ENCODE measurements around the gene PACRG. TPM values are rescaled to one million over a fixed set of nuclear protein-coding genes. Genes with fewer than 3 reads are reported as not detected.

Gene PACRG
- total and polyA plus RNA-seq, 2 donors (not counting 3 experiments of a cell fraction or from before 2014, with no cell fraction given): 0.08 TPM; not detected in 1

GRCh38 chr6:162825597-162825996 is 97.8 kb downstream of the PACRG start:
- no peaks in the 10 kb centered on the region for H3K36me3 ChIP-seq (ENCODE audit: control insufficient read depth in 2 of 2, extremely low read depth in 1 of 2, insufficient read depth in 2 of 2, low read length in 2 of 2)
- H3K79me2 ChIP-seq (ENCODE audit: control insufficient read depth, insufficient read depth, low read length): no peaks in the 10 kb centered on the region
- H3K9me1 ChIP-seq (replicated peaks; ENCODE audit: control insufficient read depth, extremely low read depth, insufficient read depth, low read length): no peaks in the 10 kb centered on the region
- ChIA-PET CTCF (no interaction called here), POLR2A (no interaction called here)
- H3K4me3 ChIP-seq (replicated peaks in 1 of 3; ENCODE audit: insufficient read depth in 1 of 3, low read depth in 1 of 3, low read length in 3 of 3): no peak overlapping the region
- dilution Hi-C loops (cut with MboI; ENCODE audit: extremely low pct_ligation_motif_present, low sequenced_read_pairs) (no loop called here), intact Hi-C loops (cut with micrococcal nuclease) (no loop called here)
- no peaks in the 10 kb centered on the region for H3K9me3 ChIP-seq (replicated peaks; ENCODE audit: control insufficient read depth, insufficient read depth, low read length)
- H3K4me1 ChIP-seq (ENCODE audit: control insufficient read depth, extremely low read depth, insufficient read depth, low read length): no peaks in the 10 kb centered on the region
- no peak overlapping the region for H3K27ac ChIP-seq (ENCODE audit: insufficient read depth, low read depth, low read length)
- no peak overlapping the region for H3K4me2 ChIP-seq (ENCODE audit: insufficient read depth, low read length)
- no peak for TF ChIP-seq MAX (IDR thresholded peaks at IDR 0.05; ENCODE audit: insufficient read depth, insufficient read length)
- TF ChIP-seq GATA2 (IDR thresholded peaks at IDR 0.05; ENCODE audit: insufficient read depth, insufficient read length, low read depth, low read length): no peak
- no peak for TF ChIP-seq POLR2A (IDR thresholded peaks at IDR 0.05; ENCODE audit: low read depth, low read length)
- TF ChIP-seq POLR2AphosphoS5 (IDR thresholded peaks at IDR 0.05; ENCODE audit: insufficient read depth, low read depth, low read length): no peak
- TF ChIP-seq MYC (IDR thresholded peaks at IDR 0.05; ENCODE audit: low read depth, low read length): no peak
- no peak for TF ChIP-seq JUN (IDR thresholded peaks at IDR 0.05; ENCODE audit: borderline replicate concordance, insufficient read depth, insufficient read length, low read depth)
- TF ChIP-seq CTCF (IDR thresholded peaks at IDR 0.05; ENCODE audit: extremely low read depth in 1 of 2, insufficient read depth in 1 of 2, low read depth in 1 of 2, low read length in 2 of 2): no peak
- TF ChIP-seq FOS (IDR thresholded peaks at IDR 0.05; ENCODE audit: borderline replicate concordance, insufficient read depth, low read length): no peak
- TF ChIP-seq EZH2 (IDR thresholded peaks at IDR 0.05; ENCODE audit: borderline replicate concordance, low read depth, low read length, severe bottlenecking): no peak
- no peak overlapping the region for H3K9ac ChIP-seq (replicated peaks; ENCODE audit: extremely low read depth, insufficient read depth, low read length)
- DNase-seq (ENCODE audit: low read depth, low spot score): no peak
- no peak for FAIRE-seq
- no TSS peak for BruUV-seq (replicated peaks)
- H2AFZ ChIP-seq (ENCODE audit: low read depth, low read length): no peak overlapping the region
- H4K20me1 ChIP-seq (replicated peaks; ENCODE audit: control insufficient read depth, extremely low read depth, insufficient read depth, low read length): no peaks in the 10 kb centered on the region
- H3K27me3 ChIP-seq (ENCODE audit: control insufficient read depth in 2 of 2, insufficient read depth in 2 of 2, low read length in 2 of 2): no peaks in the 10 kb centered on the region
